NCI-H526 (cell line): ENCODE data around the gene HDAC7.
"Not testable (repeated sequence)": the region's sequence is repeated elsewhere in the genome, so short reads cannot be mapped to it uniquely, and the experiment has no call there.

Experiments used
- DNase-seq, 2 experiments: peaks; one replicate each; lab custom pipeline; 2025; lab: John Stamatoyannopoulos, UW

The HDAC7 gene

GRCh38 chr12:47828976-47829482 is 9.3 kb upstream of the HDAC7 start:
- peak; percentile 14 to 18 for DNase-seq

GRCh38 chr12:47828008-47828975 is 8.6 kb upstream of the HDAC7 start:
- DNase-seq, result no peak

GRCh38 chr12:47825173-47825639 is 5.5 kb upstream of the HDAC7 start:
- no peak for DNase-seq

- no peak for DNase-seq
These were observed 4.9 kb upstream of the HDAC7 start for GRCh38 chr12:47824635-47825034.

- no peak for DNase-seq
These were observed 4.5 kb upstream of the HDAC7 start for GRCh38 chr12:47824198-47824597.

- no peak for DNase-seq
These were observed 3.9 kb upstream of the HDAC7 start for GRCh38 chr12:47823422-47824086.

- DNase-seq, result no peak
These were observed 3.2 kb upstream of the HDAC7 start for GRCh38 chr12:47822863-47823262.

- no peak for DNase-seq
These were observed 2.7 kb upstream of the HDAC7 start for GRCh38 chr12:47822401-47822800.

- no peak for DNase-seq
These were observed 1.6 kb upstream of the HDAC7 start for GRCh38 chr12:47821346-47821706.

- DNase-seq, result no peak
These were observed 1.1 kb upstream of the HDAC7 start for GRCh38 chr12:47820631-47821345.

GRCh38 chr12:47819138-47819895 is 386 bp downstream of the HDAC7 start:
- peak in 1 of 2 experiments; percentile 70 for DNase-seq

- peak in 1 of 2 experiments; percentile 35 for DNase-seq
These were observed 1.1 kb downstream of the HDAC7 start for GRCh38 chr12:47818467-47819137.

GRCh38 chr12:47818007-47818376 is 1.7 kb downstream of the HDAC7 start:
- DNase-seq, result no peak

GRCh38 chr12:47817272-47818006 is 2.3 kb downstream of the HDAC7 start:
- DNase-seq, result no peak

GRCh38 chr12:47816403-47817271 is 3.1 kb downstream of the HDAC7 start:
- DNase-seq, result no peak

- DNase-seq, result not testable (repeated sequence)
These were observed 4.3 kb downstream of the HDAC7 start for GRCh38 chr12:47815447-47815846.

- DNase-seq, result no peak
These were observed 5.0 kb downstream of the HDAC7 start for GRCh38 chr12:47814539-47815170.

- DNase-seq, result peak in 1 of 2 experiments; percentile 46
These were observed 6.0 kb downstream of the HDAC7 start for GRCh38 chr12:47813511-47814196.
